GM10847 (cell line): ENCODE measurements around the gene LIPC.

Experiments used
- POLR2A ChIP-seq: IDR thresholded peaks from 2 replicates; pipeline ENCODE4 v1.6.1; 2011; ENCODE audit not compliant: insufficient read length; ENCODE audit errors: extremely low read depth

LIPC gene

DNA sequence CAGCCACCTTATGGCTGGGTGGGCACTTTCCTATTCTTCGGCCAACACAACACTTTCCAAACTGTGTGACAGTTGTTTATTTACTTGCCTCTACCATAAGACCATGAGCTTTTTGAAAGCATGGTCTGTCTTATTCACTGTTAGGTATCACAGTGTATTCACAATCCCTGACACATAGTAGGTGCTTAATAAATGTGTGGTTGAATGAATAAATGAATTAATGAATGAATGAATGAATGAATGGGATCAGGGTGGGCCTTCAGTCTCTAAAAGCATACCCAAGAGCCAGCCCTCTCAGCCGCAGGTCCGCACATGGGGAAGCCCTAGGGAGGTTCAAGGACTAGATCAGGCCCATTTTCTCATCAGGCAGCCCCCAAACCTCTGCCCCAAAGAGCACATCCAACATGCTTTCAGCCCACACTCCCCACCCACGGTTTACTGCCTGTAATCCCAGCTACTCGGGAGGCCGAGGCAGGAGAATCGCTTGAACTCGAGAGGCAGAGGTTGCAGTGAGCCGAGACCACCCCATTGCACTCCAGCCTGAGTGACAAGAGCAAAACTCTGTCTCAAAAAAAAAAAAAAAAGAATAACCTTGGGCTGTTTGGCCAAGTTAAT lies 95.9 kb downstream of the LIPC start:
- no peak for TF ChIP-seq POLR2A

DNA sequence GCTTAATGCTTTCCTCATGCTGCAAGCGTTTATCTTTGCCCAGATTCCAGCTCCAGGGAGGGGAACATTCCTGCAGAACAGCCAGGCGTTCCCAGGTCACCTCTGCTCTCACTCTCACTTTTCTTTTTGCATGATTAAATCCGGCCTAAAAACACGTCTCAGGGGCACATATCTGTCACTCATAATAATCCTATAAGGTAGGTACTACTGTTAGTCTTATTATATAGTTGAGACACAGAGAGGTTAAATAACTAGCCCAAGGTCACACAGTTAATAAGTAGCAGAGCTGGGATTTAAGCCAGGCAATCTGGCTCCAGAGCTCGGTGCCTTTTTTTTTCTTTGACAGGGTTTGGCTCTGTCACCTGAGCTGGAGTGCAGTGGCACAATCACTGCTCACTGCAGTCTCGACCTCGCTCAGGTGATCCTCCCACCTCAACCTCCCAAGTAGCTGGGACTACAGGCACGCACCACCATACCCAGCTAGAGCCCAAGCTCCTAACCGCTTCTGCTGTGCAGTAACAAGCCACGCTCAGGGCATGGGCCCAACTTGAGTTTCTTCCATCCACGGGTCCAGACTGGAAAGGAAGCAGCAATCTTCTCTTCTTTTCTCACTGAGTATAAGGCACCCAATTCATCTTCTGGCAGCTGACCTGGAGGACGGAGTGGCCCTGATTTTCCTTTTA lies 96.5 kb downstream of the LIPC start:
- no peak for TF ChIP-seq POLR2A

DNA sequence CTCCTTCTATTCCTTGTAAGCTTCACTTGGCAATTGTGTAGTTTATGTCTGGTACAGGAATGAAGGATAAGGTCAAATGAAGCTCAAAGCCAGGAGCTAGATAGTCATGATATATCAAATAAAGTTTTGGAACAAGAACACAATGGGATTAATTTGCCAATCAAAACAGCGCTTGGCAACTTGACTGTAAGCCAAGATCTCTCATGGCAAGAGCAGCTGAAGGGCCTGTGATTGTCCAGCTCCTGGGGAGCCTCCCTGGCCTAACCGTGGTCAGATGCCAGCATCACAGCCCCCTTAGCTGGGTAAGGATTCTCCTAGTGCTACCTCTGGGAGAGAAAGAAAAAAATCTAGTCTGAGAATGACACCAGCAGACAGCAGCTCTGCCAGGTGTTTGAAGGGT lies 97.2 kb downstream of the LIPC start:
- TF ChIP-seq POLR2A, result no peak

DNA sequence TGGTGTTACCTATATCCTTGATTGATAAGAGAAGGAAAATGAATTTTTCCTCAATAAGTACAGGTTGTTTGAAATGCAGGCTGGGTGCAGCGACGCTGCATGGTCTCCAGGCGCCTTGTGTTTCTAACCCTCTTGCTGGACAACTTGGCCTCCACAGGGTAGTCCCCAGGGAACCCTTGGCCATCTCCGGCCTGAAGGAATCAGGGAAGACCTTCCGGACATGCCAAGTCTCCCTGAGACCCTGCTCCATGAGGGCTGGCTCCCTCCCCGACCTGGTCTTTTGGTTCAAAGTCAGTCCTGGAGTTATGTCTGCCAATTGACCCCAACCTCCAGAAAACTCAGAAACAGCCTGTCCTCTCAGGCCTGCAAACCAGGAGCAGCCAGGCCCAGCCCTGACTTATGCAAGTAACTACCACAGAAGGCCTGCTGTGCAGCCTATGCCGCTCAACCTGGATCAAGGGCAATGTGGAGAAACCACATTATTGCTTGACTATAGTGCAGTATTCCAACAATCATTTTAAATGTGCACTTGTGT lies 98.3 kb downstream of the LIPC start:
- TF ChIP-seq POLR2A, result no peak

DNA sequence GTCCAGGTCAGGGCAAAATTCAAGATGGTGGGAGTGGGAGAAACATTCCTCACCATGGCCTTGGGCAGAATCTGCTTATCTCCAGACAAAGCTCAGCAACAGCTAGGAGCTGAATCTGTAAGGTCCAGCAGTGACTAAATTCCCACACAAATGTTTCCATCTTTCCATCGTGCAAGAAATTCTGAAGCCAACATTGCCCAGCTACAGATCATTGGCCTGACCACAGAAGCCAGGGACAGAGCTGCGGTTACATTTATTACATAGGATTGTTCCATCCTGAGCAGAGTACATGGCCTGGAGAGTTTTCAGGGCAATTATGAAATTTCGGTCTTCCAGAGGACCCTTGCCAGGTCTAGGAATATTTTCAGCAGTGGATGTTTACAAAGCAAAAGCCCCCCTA lies 100.3 kb downstream of the LIPC start:
- no peak for TF ChIP-seq POLR2A

DNA sequence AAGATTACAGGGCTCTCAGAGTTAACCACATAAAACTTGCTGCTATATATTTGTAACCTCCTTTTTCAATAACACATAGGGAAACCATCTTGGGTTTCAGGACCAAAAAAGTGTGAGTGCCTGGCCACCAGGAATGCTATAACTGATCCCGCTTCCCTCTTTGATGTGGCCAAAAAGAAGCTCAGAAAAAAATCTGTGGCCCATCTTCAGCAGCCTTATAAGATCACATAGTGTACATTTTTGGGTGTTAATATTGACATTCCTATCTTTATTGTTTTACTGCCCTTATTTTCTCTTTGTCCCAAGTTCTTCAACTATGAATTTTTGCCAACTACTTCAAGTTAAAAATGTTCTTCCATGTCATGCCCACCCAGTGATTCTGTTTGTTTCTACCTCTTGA lies 102.8 kb downstream of the LIPC start:
- no peak for TF ChIP-seq POLR2A

DNA sequence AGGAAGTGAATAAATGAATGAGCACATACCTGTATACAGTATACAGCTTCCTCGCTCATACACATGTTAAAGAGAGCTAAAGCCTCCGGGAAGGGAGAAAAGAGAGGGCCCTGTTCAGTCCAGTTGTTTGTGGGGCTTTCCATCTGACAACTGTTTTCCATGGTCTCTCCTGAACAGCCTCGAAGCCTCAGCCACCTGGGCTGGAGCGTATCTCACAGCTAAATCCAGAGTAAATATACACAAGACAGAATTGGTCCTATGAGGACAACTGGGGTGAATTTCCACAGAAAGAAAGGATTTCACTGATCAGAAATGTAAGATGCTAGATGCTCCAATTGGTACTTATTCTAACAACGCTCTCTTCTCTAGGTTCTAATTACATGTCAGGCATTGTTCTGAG lies 103.5 kb downstream of the LIPC start:
- no peak for TF ChIP-seq POLR2A

DNA sequence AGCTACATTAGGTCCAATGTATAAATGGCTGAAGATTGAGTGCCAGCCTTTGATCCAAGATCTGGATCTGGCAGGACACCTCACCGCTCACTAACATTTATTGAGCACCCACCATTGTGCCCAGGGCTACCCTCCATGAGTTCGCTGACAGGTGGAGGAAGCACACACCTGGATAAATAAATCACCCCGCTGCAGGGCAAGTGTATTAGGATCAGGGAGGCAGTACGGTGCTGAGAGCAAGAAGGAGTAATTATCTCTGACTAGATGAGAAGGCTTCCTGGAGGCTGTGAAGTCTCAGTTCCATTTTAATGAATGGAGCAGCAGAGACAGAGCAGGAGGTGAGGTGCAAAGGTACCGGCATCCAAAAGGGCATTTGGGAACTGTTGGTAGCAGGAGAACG lies 104.1 kb downstream of the LIPC start:
- TF ChIP-seq POLR2A, result no peak

DNA sequence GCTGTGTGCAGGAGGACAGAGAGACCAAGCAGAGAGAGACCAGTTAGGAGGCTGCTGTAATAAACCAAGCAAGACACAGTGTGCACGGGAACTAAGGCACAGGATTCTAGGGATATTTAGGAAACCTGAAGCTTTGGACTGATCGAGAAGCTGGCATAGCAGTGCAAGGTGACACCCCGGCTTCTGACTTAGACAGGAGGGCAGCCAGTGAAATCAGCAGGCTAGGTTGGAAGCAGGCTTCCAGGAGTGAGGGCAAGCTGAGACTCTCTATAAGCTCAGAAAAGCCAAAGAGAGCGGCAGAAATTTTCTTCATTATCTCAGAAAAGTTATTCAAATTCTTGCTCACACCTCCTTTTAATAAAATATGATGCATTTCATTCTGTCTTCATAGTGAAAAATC lies 104.6 kb downstream of the LIPC start:
- TF ChIP-seq POLR2A, result no peak

DNA sequence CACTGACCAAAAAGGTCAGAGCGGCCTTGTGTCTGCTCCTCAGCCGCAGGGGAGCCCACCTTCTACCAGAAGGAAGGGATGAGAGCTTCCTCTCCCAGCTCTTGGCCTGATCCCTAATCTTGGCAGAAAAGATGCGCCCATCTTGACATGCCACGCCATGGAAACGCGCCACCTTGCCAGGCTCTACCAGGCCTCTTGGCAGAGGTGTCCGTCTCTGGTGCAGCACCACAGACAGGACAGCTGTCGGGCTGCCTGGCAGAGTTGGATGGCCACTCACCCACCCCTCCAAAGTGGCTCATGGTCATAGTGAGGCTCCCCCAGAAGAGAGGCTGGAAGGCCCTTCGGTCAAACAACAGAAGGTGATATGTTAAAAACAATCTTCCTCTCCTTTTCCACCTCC lies 105.2 kb downstream of the LIPC start:
- TF ChIP-seq POLR2A, result no peak

DNA sequence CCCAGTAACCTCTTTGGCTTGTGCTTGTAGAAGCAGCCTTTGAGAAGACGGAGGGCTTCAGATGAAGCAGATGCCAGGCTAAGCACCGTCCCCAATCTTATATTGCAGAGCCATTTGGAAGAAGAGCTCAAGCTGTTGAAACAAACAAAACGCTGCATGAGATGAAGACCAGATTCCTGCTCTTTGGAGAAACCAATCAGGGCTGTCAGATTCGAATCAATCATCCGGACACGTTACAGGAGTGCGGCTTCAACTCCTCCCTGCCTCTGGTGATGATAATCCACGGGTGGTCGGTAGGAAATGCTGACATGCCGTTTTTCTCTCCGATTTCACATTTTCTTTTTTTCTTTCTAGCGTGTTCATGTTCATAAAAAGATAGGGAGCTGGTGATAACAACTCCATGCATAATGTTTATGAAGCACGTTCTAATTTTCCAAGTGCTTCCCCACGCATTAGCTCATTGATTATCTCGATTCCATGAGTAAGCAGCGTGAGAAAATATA lies 106.5 kb downstream of the LIPC start:
- no peak for TF ChIP-seq POLR2A

DNA sequence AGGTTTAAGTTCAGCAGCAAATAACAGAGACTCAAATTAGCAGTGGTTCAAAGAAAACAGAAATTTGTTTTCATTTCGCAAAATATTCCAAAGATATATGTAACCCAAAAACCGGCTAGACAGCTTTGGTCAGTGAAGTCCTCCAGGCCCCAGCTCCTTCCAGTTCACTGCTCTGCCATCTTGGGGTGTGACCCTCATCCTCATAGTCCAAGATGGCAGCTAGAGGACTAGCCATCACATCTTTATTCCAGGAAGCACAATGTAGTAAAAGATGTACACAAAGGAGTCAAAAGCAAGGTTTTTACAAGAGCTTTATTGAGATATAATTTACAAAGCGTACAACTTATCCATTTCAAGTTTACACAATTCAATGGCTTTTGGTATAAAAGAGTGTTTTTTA lies 107.1 kb downstream of the LIPC start:
- TF ChIP-seq POLR2A, result no peak

DNA sequence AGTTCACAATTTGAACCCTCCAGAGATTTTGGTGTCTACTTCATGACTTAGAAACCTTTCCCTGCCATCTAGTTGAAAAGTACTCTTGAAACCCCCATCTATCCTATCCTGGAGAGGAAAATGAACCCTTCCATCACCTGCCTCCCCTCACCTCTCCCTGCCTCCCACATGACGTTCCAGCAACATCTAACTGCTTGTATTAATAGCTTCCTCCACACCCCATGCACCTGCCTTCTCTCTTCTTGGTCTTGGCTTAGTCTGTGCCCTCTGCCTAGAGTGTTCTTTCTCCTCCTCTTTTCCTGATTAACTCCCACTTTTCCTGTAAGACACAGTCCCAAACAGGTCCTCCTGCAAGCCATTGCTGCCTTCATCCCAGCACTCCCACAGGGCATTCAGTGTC lies 107.8 kb downstream of the LIPC start:
- TF ChIP-seq POLR2A, result no peak

DNA sequence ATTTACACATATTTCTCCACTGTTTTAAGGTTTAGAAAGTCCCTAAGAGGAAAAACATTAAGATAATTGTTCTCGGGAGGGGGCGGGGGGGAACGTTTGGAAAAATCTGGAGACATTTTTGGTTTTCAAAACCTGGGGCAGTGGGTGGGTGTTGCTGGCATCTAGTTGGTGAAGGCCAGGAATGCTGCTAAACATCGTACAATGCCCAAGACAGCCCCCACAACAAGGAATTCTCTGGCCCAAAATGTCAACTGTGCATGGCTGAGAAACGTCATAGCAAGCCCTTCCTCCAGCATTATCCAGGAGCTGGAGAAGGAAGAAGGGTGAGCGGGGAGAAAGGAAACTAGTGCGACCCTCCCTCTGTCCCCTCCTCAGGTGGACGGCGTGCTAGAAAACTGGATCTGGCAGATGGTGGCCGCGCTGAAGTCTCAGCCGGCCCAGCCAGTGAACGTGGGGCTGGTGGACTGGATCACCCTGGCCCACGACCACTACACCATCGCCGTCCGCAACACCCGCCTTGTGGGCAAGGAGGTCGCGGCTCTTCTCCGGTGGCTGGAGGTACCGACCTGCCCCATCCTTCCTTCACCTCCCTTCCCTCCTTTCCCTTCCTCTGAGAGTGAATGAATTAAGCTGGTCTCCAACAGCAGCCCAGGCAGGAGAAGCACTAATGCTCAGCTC lies 109.8 kb downstream of the LIPC start:
- no peak for TF ChIP-seq POLR2A

DNA sequence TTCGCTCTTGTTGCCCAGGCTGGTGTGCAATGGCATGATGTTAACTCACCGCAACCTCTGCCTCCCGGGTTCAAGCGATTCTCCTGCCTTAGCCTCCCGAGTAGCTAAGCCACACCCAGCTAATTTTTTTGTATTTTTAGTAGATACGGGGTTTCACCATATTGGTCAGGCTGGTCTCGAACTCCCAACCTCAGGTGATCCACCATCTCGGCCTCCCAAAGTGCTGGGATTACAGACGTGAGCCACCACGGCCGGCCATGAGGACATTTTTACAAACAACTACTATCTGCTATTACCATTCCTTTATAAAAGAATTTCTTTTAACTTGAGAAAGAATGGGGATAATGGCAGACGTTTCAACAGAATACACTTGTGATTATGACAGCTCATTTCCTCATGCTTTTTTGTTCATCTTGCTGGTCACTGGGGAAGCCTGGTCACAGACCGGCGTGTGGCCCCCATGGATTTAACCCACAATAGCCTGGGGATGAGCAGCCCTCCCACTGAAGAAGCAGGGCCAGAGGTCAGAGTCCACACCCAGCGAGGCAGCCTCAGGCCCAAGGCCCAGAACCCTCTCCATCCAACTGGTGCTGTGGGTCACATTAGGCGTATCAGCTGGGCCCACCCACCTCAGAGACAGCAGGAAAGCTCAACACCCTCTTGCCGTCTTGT lies 112.0 kb downstream of the LIPC start:
- TF ChIP-seq POLR2A, result no peak

DNA sequence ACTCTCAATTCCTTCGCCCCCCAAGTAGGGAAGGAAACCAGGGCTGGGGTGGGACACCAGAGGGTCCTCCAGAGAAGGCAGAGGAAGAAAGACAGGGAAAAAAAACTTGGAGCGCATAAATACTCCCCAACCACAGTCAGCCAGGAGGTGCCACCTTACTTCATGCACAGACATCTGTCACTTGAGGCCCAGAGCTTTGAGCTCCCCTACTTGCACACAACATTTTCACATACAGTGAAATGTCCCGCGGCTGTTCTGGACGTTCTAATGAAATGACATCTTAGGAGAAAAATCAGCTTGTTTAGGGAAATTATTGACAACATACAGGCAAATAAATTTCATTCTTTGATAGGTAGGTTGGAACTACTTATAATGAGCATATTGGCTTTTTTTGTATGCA lies 113.0 kb downstream of the LIPC start:
- TF ChIP-seq POLR2A, result no peak
